ENCODE results near the gene TMA7B. TPM values are rescaled to one million over a fixed set of nuclear protein-coding genes. Genes with fewer than 3 reads are reported as not detected.

Gene TMA7B
- total RNA-seq (2014; rRNA removed) (not detected in 2 replicates), Bru-seq, nascent RNA (not detected), BruChase-seq, experiment 1, labeled RNA remaining after a 6-hour chase (not detected), BruChase-seq, experiment 2, labeled RNA remaining after a 2-hour chase (not detected)
- long read RNA-seq, result 0 reads

- CTCF ChIA-PET, result no interaction called here
- POLR2A ChIA-PET (ENCODE audit: unreplicated experiment), result no interaction called here
- Histone ChIP-seq H4K20me1 (ENCODE audit: low read length) (no peaks in the 10 kb centered on the region), H3K4me2 (ENCODE audit: low read length) (peak within 1 kb of the TSS; percentile 58), H2AFZ (ENCODE audit: low read length) (peak within 1 kb of the TSS; percentile 57; the same call in 1 of the 2 replicates), H3K9me2 (replicated peaks; ENCODE audit: low read length) (no peaks in the 10 kb centered on the region), H3K4me3 (ENCODE audit: low read length) (no peak within 1 kb of the TSS; the same call in 1 of the 2 replicates), H3K4me1 (ENCODE audit: insufficient read depth, low read length) (peaks cover 27% of the 10 kb centered on the region), H3F3A (ENCODE audit: low read length, unreplicated experiment) (no peaks in the 10 kb centered on the region), H3K36me3 (ENCODE audit: low read depth, low read length) (no peaks in the 10 kb centered on the region), H3K9ac (ENCODE audit: low read length) (no peak within 1 kb of the TSS), H3K27me3 (ENCODE audit: low read length) (no peaks in the 10 kb centered on the region), H3K79me2 (ENCODE audit: low read length) (no peaks in the 10 kb centered on the region), H3K9me3 (ENCODE audit: low read length) (no peaks in the 10 kb centered on the region), H3K27ac (ENCODE audit: low read length) (peak within 1 kb of the TSS; percentile 61)
- no TSS peak for BruUV-seq (replicated peaks)
- ATAC-seq, result peak; percentile 74
- DNase-seq, result peak; percentile 57
- TF ChIP-seq CTCF (conservative IDR thresholded peaks at IDR 0.05; ENCODE audit: low read depth, low read length), result peak; percentile 29; the same call in 1 of the 2 replicates
- no peak for TF ChIP-seq EZH2phosphoT487 (IDR thresholded peaks at IDR 0.05; ENCODE audit: borderline replicate concordance, low read length)
- TF ChIP-seq EZH2 (IDR thresholded peaks at IDR 0.05; ENCODE audit: low read length, unreplicated experiment), result no peak
- intact Hi-C loops (cut with micrococcal nuclease), result no loop called here
Observed at GRCh38 chr22:39959640-39960447, at the start of gene TMA7B. Gene TMA7B, plus strand, starts transcription at chr22:39960397. Its CDS starts 3,978 bp downstream, at chr22:39964375.

GRCh38 chr22:39910876-39911613 is 49.2 kb upstream of the TMA7B start:
- Histone ChIP-seq H3K9me3 (ENCODE audit: low read length) (no peaks in the 10 kb centered on the region), H3K4me2 (ENCODE audit: low read length) (no peak overlapping the region), H3K4me3 (ENCODE audit: low read length) (no peak overlapping the region), H2AFZ (ENCODE audit: low read length) (no peak overlapping the region), H3K9me2 (replicated peaks; ENCODE audit: low read length) (no peaks in the 10 kb centered on the region), H4K20me1 (ENCODE audit: low read length) (no peaks in the 10 kb centered on the region), H3K27ac (ENCODE audit: low read length) (no peak overlapping the region), H3F3A (ENCODE audit: low read length, unreplicated experiment) (no peaks in the 10 kb centered on the region), H3K27me3 (ENCODE audit: low read length) (peaks cover 49% of the 10 kb centered on the region), H3K79me2 (ENCODE audit: low read length) (no peaks in the 10 kb centered on the region), H3K36me3 (ENCODE audit: low read depth, low read length) (no peaks in the 10 kb centered on the region), H3K4me1 (ENCODE audit: insufficient read depth, low read length) (no peaks in the 10 kb centered on the region), H3K9ac (ENCODE audit: low read length) (no peak overlapping the region)
- TF ChIP-seq CTCF (conservative IDR thresholded peaks at IDR 0.05; ENCODE audit: low read depth, low read length) (no peak), EZH2 (IDR thresholded peaks at IDR 0.05; ENCODE audit: low read length, unreplicated experiment) (no peak), EZH2phosphoT487 (IDR thresholded peaks at IDR 0.05; ENCODE audit: borderline replicate concordance, low read length) (no peak)
- BruUV-seq (replicated peaks), result no TSS peak
- POLR2A ChIA-PET (ENCODE audit: unreplicated experiment), result no interaction called here
- DNase-seq (no peak), ATAC-seq (no peak)
- CTCF ChIA-PET, result interaction anchor here (0.6 kb wide), 1 partner anchor 10 kb away, joined by 6 read pairs; no protein-coding TSS in a partner anchor
- intact Hi-C loops (cut with micrococcal nuclease), result no loop called here
